ENCODE measurements around the gene MOB3B.

Gene MOB3B

DNA sequence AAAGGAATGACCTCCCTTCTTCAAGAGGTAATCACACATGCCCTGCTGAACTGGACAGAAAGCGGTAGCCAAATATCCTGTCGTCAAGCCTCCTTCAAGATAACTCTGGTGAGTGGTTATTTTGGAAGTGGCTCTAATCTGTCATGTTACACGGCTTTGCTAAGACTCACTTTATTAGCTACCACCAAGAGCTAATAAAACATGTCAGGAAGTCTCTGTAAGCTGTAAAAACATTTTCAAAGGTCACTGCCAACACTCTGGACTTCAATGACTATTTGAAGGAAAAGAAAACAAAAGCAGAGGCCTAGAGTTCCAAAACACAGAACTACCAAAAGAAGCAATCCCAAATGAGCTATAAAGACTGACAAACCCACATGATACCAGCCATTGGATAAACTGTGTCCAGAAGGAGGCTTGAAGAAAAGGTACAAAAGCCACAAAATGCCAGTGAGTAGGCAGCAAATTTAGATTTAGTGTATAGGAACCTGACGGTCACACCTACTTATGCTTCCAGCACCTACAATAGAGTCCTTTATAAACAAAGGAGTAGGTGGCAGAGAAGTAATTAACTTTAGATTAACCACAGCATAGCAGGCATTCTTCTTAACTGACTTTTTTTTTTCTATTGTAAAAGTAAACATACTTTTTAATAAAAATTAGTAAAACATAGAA is 135.3 kb downstream of the MOB3B start:
- in situ Hi-C loops (cut with HindIII; ENCODE audit: low sequenced_read_pairs) = no loop called here

DNA sequence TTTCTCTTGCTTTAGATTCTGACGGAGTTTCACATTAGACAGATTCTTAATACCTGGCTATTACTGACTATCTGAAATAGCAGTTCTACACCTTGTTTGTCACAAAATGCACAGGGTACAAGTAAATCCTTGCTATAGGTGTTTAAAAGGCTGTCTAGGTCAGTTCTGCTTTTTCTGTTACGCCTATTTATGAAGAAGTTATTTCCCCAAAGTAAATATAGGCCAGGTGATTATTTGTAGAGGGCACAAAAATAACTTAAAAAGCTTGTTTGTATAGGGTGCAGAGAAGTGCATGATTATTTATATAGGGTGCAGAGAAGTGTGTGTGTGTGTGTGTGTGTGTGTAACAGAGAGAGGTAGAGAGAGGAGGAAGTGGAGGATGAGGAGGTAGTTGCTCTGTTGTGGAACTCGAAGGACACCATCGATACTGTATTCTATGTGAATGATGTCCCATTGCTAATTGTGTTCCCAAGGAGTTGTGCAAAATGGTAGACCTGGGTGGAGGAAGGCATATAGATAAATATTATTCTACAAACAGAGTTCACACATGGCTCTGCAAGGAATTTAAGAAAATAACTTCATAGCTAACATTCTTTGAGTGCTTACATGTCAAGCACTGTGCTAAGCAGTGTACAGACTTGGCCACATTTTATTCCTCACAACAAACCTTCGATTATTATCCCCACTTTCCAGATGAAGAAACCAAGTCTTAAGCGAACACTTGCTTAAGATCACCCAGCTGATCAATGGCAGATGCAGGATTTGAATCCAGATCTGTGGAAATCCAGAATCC is 136.4 kb downstream of the MOB3B start:
- in situ Hi-C loops (cut with HindIII; ENCODE audit: low sequenced_read_pairs) = no loop called here

DNA sequence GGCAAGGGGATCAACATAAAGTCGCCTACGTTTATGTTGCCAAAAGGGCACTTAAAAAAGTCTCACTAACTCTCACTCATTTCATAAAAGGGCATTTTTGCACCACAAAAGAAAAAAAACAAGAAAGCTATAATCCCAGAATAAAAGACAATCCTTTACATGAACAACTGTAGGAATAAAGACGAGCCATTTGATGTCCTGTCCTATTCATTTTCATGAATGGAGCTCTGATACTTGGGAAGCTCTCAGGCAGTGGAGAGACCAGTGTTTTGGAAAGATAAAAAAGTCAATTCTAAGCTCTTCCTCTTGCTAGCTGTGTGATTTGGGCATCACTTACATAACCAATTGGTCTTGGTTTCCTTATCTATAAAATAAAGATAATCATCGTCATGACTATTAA is 137.2 kb downstream of the MOB3B start:
- in situ Hi-C loops (cut with HindIII; ENCODE audit: low sequenced_read_pairs) = no loop called here

DNA sequence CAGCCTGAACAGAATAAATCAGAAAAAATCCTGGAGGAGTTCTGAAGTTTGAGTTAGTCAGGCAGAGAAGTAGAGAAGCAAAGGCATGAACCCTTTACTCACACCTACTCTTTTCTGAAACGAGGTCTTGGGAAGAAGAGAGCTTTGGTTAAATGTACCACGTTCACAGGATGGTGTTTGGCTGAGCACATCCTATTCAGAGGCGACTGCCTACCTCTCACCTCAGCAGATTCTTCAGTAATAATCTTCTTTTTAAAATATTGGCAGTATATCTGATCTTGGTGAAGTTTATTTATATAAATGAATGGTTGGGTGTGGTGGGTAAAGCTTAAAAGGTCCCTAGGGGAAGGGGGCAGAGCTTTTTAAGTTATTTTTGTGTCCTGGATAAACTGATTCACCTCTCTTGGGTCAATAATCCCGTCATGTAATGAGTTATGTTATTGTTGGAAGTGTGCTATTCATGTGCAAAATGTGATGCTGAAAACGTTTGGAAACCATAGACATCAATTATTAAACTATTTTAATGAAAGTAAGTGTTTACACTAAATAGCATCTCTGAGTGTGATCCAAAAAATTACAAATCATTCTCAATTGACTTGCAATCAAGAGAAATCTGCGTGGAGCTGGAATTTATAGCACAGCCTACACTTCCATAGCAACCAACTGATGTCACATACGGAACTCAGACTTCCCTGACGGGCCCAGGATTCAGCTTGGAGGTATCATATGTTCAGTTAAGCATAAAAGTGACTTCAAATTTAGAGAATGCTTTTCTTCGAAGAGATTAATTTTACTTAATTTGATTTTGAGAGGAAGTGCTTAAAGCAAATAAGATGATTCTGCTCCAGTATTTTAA is 138.3 kb downstream of the MOB3B start:
- in situ Hi-C loops (cut with HindIII; ENCODE audit: low sequenced_read_pairs) = no loop called here

GRCh38 chr9:27388150-27388549 is 141.5 kb downstream of the MOB3B start:
- in situ Hi-C loops (cut with HindIII; ENCODE audit: low sequenced_read_pairs) = no loop called here

DNA sequence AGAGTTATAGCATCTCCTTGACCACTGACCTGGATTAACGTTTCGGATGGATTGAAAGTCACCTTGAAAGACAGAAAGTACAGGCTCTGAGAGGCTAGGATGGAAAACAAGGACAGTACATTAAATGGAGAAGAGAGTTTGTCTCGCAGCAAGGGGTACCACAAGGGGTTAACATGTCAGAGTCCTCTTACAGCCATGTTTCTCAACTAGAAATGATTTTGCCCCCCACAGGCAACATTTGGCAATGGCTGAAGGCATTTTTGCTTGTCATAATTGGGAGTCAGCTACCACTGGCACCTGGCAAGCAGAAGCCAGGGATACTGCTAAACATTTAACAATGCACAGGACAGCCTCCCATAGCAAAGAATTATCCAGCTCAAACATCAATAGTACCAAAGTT is 141.9 kb downstream of the MOB3B start:
- in situ Hi-C loops (cut with HindIII; ENCODE audit: low sequenced_read_pairs) = no loop called here

GRCh38 chr9:27386571-27387091 is 143.0 kb downstream of the MOB3B start:
- in situ Hi-C loops (cut with HindIII; ENCODE audit: low sequenced_read_pairs) = no loop called here

DNA sequence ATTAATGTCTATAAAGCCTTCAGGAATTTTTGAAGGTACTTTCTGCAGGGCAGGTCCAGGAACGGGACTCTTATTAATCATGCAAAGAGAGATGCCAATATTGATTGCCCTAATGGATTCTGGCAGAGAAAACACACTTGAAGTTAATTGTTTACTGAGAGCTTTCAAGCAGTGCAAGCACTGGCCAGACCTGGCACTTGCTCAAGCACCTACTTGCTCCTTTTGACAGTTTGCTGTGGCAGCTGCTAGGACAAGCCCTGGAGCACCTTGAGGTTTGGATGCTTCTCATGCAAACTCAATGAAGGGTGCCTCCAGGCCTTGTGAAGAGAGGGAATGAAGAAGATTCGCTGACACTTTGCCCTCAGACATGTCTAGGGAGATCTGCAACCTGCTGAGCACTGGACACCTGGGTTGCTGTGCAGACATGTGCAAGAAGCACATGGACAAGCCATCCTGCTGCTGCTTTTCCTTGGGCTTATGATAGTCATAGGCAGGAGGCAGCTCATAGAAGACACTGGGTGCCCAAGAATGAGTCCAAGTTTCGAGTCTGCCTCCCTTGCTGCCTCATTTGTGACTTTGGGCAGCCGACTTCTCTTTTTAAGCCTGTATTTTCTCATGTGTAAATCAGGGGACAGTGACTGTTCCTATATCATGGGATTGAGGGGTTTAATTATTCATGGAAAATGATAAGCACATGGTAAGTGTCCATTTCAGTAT is 143.8 kb downstream of the MOB3B start:
- in situ Hi-C loops (cut with HindIII; ENCODE audit: low sequenced_read_pairs) = no loop called here

GRCh38 chr9:27384262-27385014 is 145.2 kb downstream of the MOB3B start:
- in situ Hi-C loops (cut with HindIII; ENCODE audit: low sequenced_read_pairs) = no loop called here

GRCh38 chr9:27383524-27383923 is 146.1 kb downstream of the MOB3B start:
- in situ Hi-C loops (cut with HindIII; ENCODE audit: low sequenced_read_pairs) = no loop called here

DNA sequence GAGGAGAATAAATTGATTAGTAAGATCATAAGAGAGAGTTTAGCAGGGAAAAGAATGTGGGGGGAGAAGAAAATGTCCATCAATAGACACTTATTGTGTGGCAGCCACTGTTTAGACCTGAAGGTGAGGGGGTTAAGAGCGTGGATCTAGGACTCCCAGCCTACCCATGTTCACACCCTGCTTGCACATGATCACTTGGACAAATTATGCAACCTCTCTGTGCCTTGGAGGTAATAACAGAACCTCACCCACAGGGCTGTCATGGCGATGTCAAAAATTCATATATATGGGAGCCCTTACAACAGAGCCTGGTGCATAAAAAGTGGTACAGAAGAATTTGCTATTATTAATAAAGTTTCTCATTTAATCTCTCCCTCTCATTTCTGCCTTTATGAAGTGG is 146.6 kb downstream of the MOB3B start:
- in situ Hi-C loops (cut with HindIII; ENCODE audit: low sequenced_read_pairs) = no loop called here

- in situ Hi-C loops (cut with HindIII; ENCODE audit: low sequenced_read_pairs) = no loop called here
These were observed 147.3 kb downstream of the MOB3B start for GRCh38 chr9:27382308-27382707.

GRCh38 chr9:27379311-27380251 is 150.0 kb downstream of the MOB3B start:
- in situ Hi-C loops (cut with HindIII; ENCODE audit: low sequenced_read_pairs) = no loop called here

GRCh38 chr9:27377811-27378456 is 151.7 kb downstream of the MOB3B start:
- in situ Hi-C loops (cut with HindIII; ENCODE audit: low sequenced_read_pairs) = no loop called here

DNA sequence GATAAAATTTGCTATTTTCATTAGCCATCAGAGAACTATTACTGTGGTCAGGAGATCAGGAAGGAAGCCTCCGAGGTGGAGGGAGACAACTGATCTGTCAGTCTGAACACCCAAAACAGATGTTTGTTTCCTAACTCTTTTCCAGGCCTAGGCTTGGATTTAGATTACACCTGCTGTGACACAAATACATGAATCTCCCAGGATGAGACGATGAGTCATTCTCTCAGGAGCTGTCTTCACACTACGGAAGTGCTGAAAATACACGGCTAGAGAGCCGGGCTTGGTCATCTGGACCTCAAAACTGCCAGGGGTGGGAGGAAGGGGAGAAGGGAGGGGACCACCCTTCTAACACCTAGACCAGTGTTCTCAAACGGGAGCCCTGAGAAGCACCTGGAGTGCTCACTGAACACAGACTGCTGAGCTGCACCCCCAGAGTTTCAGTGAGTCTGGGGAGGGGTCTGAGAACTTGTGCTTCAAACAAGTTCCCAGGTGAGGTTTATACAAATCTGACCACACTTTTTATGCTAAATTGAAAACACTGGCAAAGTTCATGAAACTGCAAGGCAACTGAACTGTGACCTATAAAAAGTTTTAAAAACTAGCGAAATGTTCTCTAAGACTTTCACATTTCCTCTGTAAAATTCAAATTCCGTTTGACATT is 152.3 kb downstream of the MOB3B start:
- in situ Hi-C loops (cut with HindIII; ENCODE audit: low sequenced_read_pairs) = no loop called here

- in situ Hi-C loops (cut with HindIII; ENCODE audit: low sequenced_read_pairs) = no loop called here
These were observed 155.8 kb downstream of the MOB3B start for GRCh38 chr9:27373851-27374250.

GRCh38 chr9:27372615-27373014 is 157.0 kb downstream of the MOB3B start:
- in situ Hi-C loops (cut with HindIII; ENCODE audit: low sequenced_read_pairs) = no loop called here

- in situ Hi-C loops (cut with HindIII; ENCODE audit: low sequenced_read_pairs) = no loop called here
These were observed 158.2 kb downstream of the MOB3B start for GRCh38 chr9:27371382-27371781.

Data from DLD1 (cell line).